Nephron (organoid): ENCODE data around the gene APCS.

Experiments
- H3K27ac Mint-ChIP-seq, 3 experiments: 2 replicates each; pipeline ENCODE4 v1.8.0; 2020; ENCODE audit warnings: mixed read lengths in 3 of 3, mild to moderate bottlenecking in 2 of 3, moderate library complexity in 1 of 3
- H3K27me3 Mint-ChIP-seq: 2 replicates; pipeline ENCODE4 v1.8.0; 2021; ENCODE audit warnings: low read depth, mild to moderate bottlenecking, moderate library complexity, mixed read lengths
- H3K36me3 Mint-ChIP-seq: 2 replicates; pipeline ENCODE4 v1.8.0; 2020; ENCODE audit warnings: low read depth, mixed read lengths
- H3K4me1 Mint-ChIP-seq: 2 replicates; pipeline ENCODE4 v1.8.0; 2020; ENCODE audit warnings: mixed read lengths
- H3K4me3 Mint-ChIP-seq, 3 experiments: 2 replicates each; pipeline ENCODE4 v1.8.0; 2020; ENCODE audit warnings: mild to moderate bottlenecking in 3 of 3, mixed read lengths in 3 of 3, moderate library complexity in 2 of 3
- H3K9me3 Mint-ChIP-seq: 2 replicates; pipeline ENCODE4 v1.8.0; 2020; ENCODE audit warnings: mixed read lengths
- CTCF ChIP-seq, 3 experiments: fragments of 200-600 bp; sonication (generic); IDR thresholded peaks; one replicate each; pipeline ENCODE4 v1.5.0; 2021; ENCODE audit warnings: antibody characterized with exemption in 3 of 3; ENCODE audit not compliant: unreplicated experiment in 3 of 3

Gene APCS

DNA sequence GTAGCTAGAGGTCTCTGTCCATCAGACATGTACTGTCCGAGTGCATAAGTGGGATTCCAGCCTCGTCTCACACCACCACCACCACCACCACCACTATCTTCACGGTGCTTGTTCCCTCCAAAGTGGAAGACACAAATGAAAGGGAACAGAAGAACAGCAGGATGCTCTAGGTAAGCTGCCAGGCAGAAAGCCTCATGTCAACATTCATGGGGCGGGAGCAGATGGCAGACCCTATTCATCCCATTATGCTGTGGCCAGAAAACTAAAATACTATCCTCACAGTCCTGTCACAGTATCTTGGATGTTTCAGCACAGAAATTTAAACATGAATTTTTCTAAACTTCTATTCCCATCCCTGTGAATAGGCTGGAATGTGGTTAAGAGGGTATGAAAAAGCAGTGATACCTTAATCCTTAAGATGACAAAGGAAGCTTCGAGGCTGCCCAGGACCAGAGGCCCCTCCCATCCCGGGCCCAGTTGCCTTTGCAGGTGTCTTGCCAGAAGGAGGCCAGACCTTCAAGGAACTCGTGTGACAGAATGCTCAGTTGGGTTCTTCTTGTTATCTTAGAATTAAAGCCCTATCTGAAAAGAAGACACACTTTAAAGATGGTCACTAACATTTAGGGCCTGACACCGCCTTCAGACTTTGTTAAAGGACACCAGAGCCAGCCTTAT is 24.7 kb downstream of the APCS start:
- no peak overlapping the region for H3K27ac Mint-ChIP-seq
- H3K9me3 Mint-ChIP-seq: peaks cover 4% of the 10 kb centered on the region
- TF ChIP-seq CTCF (IDR thresholded peaks at IDR 0.05; ENCODE audit: unreplicated experiment in 3 of 3): no peak
- H3K27me3 Mint-ChIP-seq: no peaks in the 10 kb centered on the region
- no peaks in the 10 kb centered on the region for H3K36me3 Mint-ChIP-seq
- no peaks in the 10 kb centered on the region for H3K4me1 Mint-ChIP-seq
- no peak overlapping the region for H3K4me3 Mint-ChIP-seq

DNA sequence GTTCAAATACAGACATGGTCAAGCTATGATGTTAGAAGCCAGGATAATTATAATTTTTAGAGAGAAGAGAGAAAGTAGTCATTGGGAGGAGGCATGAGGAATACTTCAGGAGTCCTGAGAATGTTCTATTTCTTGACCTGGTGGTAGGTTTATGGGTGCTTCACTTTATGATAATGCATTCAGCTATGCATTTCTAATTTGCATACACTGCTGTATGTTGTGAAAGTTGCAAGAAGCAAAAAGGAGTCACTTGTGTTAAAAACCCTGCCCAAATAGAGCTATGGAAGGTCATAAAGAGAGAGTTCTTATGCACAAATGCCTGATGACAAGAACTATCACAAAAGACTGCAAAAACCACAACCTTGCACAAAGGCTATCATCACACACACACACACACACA is 45.3 kb downstream of the APCS start:
- Mint-ChIP-seq H3K4me3 (no peak overlapping the region), H3K4me1 (no peaks in the 10 kb centered on the region), H3K36me3 (no peaks in the 10 kb centered on the region), H3K27ac (no peak overlapping the region), H3K9me3 (no peaks in the 10 kb centered on the region), H3K27me3 (no peaks in the 10 kb centered on the region)
- no peak for TF ChIP-seq CTCF (IDR thresholded peaks at IDR 0.05; ENCODE audit: unreplicated experiment in 3 of 3)
